Kidney epithelial cell (primary cell): ENCODE results near the gene ZNF367. TPM values are rescaled to one million over a fixed set of nuclear protein-coding genes. Genes with fewer than 3 reads are reported as not detected.

Experiments
- DNase-seq: peaks from one replicate; pipeline ENCODE4 v3.0.0-alpha.2; 2010; ENCODE audit warnings: low read depth
- H3K27me3 ChIP-seq: 2 replicates; pipeline ENCODE4 v1.6.0; 2011; ENCODE audit warnings: low read length; ENCODE audit not compliant: control insufficient read depth, insufficient read depth
- H3K36me3 ChIP-seq: 2 replicates; pipeline ENCODE4 v1.5.1; 2011; ENCODE audit warnings: low read length; ENCODE audit not compliant: control insufficient read depth, insufficient read depth
- H3K4me3 ChIP-seq: 2 replicates; pipeline ENCODE4 v1.5.1; 2011; ENCODE audit warnings: low read depth, mild to moderate bottlenecking, control low read depth, low read length
- total RNA-seq: library from RNA; depleted of rRNA; stranded (reverse); fragments of >200 nt; gene quantifications from 2 replicates; pipeline ENCODE4 v1.2.3, GENCODE V29; 2015
- TF ChIP-seq, protein P1 (sequence below): IDR thresholded peaks from 2 replicates; pipeline ENCODE4 v1.5.1; 2011; ENCODE audit warnings: mild to moderate bottlenecking, moderate library complexity, low read length, control low read depth, inconsistent platforms; ENCODE audit not compliant: insufficient read depth, poor library complexity, severe bottlenecking

ZNF367 gene
- total RNA-seq, 1 donor from 2014 or later = 2.4 TPM

DNA sequence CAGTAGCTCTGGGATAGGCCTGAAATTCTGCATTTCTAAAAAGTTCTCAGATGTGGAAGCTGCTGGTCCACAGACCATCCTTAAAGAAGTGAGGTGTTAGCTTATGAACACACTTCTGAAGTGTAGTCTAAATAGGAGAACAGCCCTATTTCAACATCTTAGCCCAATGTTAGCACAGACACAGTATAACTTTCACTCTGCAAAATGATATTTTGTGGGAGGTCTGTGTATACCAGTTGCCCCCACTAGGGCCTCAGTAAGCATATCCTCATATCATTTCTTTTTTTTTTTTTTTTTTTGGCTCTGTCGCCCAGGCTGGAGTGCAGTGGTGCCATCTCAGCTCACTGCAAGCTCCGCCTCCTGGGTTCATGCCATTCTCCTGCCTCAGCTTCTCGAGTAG, 24.3 kb upstream of the ZNF367 start:
- H3K36me3 ChIP-seq = no peaks in the 10 kb centered on the region
- no peaks in the 10 kb centered on the region for H3K27me3 ChIP-seq
- TF ChIP-seq, protein P1, sequence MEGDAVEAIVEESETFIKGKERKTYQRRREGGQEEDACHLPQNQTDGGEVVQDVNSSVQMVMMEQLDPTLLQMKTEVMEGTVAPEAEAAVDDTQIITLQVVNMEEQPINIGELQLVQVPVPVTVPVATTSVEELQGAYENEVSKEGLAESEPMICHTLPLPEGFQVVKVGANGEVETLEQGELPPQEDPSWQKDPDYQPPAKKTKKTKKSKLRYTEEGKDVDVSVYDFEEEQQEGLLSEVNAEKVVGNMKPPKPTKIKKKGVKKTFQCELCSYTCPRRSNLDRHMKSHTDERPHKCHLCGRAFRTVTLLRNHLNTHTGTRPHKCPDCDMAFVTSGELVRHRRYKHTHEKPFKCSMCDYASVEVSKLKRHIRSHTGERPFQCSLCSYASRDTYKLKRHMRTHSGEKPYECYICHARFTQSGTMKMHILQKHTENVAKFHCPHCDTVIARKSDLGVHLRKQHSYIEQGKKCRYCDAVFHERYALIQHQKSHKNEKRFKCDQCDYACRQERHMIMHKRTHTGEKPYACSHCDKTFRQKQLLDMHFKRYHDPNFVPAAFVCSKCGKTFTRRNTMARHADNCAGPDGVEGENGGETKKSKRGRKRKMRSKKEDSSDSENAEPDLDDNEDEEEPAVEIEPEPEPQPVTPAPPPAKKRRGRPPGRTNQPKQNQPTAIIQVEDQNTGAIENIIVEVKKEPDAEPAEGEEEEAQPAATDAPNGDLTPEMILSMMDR = no peak
- no peak overlapping the region for H3K4me3 ChIP-seq
- no peak for DNase-seq

DNA sequence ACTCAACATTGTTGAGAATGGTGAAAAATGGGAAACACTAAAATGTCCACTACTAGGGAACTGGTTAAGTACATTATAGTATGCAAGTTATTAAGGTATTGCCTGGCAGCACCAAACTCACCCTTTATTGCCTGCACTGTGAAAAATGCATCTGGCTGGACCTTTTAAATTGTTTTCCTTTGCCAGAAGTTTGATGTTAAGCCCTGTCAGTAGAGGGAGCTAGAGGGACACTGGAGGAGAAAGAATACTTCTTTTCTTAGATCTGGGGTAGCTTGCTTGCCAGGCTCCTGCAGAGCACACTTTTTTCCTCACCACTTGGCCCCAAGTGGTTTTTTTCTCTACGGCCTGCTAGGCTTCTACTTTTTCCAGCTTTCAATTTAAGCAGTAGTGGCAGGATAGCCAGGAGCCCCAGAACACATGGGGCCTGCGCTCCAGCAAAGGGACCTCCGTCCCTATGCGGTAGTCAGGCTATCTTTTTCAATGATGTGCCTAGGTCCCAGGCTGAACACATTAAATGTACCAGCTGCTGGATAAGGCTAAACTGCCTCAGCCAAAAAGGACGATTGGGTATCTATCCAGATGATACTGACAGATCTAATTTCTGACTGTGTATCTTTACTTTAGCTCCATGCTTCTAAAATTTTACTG, 23.8 kb upstream of the ZNF367 start:
- Histone ChIP-seq H3K36me3 (no peaks in the 10 kb centered on the region), H3K27me3 (no peaks in the 10 kb centered on the region), H3K4me3 (no peak overlapping the region)
- no peak for DNase-seq
- TF ChIP-seq, protein P1 = peak; percentile 44

DNA sequence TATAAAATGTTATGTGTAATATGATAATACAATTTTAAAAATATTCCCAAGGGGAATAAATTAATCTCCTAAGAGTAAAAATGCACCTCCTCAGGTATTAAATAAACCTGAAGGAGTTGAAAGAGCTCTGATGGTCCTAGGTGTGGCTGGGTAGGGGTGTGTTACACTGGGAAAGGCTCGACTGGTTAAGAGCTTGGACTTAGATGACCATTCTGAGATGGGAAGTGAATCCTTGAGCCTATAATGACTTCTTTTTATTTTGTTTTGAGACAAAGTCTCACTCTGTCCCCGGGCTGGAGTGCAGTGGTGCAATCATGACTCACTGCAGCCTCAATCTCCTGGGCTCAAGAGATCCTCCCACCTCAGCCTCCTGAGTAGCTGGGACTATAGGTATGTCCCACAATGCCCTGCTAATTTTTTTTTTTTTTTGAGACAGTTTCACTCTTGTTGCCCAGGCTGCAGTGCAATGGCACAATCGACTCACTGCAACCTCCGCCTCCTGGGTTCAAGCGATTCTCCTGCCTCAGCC, 22.6 kb upstream of the ZNF367 start:
- Histone ChIP-seq H3K36me3 (no peaks in the 10 kb centered on the region), H3K4me3 (no peak overlapping the region), H3K27me3 (no peaks in the 10 kb centered on the region)
- TF ChIP-seq, protein P1 = no peak
- DNase-seq = no peak

DNA sequence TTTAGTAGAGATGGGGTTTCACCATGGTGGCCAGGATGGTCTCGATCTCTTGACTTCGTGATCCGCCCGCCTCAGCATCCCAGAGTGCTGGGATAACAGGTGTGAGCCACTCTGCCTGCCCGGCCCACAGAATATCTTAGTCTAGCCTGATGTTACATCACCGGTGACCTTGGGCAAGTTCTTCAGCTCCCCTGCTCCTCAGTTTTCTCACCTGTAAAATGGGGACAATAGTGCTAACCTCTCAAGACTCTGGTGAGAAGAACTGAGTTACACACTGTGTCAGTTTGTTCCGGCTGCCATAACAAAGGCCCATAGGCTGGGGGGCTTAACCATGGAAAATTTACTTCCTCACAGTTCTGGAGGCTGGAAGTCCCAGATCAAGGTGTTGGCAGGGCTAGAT, 19.3 kb upstream of the ZNF367 start:
- DNase-seq = no peak
- Histone ChIP-seq H3K27me3 (no peaks in the 10 kb centered on the region), H3K36me3 (no peaks in the 10 kb centered on the region), H3K4me3 (no peak overlapping the region)
- TF ChIP-seq, protein P1 = no peak

DNA sequence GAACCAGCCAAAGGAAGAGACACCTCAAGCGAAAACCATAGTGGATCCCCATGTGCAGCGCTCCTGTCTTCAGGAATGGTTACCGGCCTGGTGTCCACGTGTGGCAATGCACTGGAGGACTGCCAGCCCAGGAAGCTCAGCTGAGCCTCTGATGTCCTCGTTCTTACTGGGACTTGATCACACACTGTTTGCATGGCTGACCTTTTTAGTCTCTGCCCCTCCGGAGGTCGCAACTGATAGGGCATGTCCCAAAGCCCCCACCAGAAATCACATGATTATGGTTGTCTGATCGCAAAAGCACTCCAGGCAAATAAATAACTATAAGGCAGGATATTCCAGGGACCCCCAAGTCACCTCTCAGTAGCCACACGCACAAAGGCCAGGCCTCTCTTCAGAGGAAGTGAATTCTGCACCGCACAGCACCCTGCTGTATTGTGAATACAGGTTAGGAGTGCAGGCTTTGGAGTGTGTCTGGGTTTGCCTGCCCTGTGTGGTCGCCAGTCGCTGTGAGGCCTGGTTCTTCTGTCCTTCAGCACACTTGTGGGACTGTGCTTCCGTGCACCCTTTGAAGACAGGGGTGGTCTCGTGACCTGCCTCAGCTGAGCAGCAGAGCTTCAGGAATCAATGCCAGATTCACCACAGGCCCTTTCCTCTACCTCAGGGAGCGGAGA, 18.4 kb upstream of the ZNF367 start:
- Histone ChIP-seq H3K27me3 (no peaks in the 10 kb centered on the region), H3K36me3 (no peaks in the 10 kb centered on the region), H3K4me3 (no peak overlapping the region)
- DNase-seq = no peak
- TF ChIP-seq, protein P1 = no peak

DNA sequence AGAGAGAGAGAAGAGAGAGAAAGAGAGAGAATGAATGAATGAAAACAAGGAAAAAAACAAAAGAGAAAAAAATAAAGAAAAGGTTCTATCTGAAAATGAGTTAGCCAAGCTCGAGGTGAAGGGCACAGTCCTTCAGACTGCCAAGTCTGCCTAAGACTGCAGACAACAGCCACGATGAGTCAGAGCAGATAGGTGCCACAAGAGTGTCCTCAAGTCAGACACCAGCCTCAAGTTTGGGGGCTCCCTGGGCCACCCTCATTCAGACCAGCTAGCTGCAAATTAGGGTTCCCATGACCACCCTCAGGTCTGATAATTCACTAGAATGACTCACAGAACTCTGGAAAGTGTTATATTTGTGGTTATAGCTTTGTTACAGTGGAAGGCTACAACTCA, 17.9 kb upstream of the ZNF367 start:
- Histone ChIP-seq H3K36me3 (no peaks in the 10 kb centered on the region), H3K4me3 (no peak overlapping the region), H3K27me3 (no peaks in the 10 kb centered on the region)
- TF ChIP-seq, protein P1 = no peak
- no peak for DNase-seq
